ENCODE results near the gene KDM1A.
A peak's percentile ranks its signal among the peaks of the same experiment; 100 is the strongest.

Gene KDM1A

DNA sequence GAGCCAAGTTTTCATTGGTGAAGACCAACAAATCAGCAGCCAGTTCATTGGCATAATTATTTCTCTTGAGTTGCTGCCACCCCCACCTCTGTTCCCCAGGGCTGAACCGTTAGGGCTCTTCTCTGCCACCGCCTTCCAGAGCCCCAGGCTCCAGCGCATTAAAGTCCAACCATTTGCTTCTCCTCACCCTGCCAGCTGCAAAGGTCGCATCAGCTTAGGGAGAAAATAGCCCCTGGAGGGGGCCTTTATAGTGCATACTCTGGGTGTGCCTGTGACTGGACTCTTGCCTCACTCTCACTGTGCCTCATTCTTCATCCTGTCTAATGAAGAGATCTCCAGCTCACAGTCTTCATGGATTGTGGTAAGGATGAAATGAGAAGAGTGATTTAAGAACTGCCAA lies 50.4 kb downstream of the KDM1A start:
- no peak for DNase-seq (ENCODE audit: low read depth)

- DNase-seq (ENCODE audit: low read depth): no peak
Measured at GRCh38 chr1:23074012-23074411, 54.7 kb downstream of the KDM1A start.

DNA sequence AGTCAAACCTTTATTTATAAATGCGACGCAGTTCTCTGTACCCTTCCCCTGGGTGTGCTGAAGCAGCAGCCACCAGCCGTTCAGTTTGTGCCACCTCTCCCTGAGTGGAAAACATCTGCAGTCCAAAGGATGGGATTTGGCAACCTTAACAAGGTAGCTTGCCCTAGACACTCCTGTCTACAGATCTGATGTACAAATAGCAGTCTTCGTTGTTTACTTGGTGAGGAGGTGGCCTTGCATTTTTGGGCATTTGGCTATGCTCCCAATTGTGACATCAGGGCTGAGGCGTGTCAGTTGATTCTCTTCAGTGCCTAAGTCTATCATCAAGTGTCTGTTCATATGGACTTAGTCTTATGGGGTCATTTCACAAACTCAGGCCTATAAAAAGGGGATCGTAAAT lies 59.8 kb downstream of the KDM1A start:
- DNase-seq (ENCODE audit: low read depth): no peak

- no peak for DNase-seq (ENCODE audit: low read depth)
Measured at GRCh38 chr1:23080885-23081284, 61.6 kb downstream of the KDM1A start.

DNA sequence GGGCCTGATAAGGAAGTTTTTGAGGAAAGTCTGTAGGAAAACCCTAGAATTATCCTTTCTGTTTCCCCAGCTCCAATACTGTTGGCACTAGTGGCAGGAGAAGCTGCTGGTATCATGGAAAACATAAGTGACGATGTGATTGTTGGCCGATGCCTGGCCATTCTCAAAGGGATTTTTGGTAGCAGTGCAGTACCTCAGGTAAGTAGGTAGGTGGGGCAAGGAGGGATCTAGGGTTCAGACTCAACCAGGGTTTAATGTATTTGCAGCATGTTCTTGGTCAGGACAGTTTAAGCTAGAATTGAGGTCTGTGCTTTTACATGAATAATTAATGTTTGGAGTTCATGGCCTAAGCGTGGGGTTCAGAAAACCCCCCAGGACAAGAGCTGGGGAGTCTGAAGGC lies 62.1 kb downstream of the KDM1A start:
- DNase-seq (ENCODE audit: low read depth): no peak

GRCh38 chr1:23083714-23084480 lies 64.6 kb downstream of the KDM1A start:
- peak; percentile 8 for DNase-seq (ENCODE audit: low read depth)

DNA sequence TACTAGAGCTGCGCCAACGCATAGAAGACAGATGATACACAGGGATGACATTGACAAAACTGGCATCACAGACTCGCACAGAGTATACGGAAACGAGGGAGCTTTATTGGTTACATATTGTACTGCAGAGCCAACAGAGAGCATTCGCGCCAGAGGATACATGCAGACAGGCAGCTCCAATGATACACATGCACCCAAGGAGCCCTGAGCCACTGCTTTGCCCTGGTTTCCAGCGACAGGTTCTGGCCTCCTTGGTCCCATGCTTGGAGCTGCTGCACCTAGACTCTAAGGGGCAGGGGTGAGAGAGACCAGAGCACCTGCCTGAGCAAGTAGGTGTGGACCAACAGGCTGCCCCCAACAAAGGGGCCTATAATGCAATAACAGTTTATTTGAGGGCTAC lies 65.6 kb downstream of the KDM1A start:
- DNase-seq (ENCODE audit: low read depth): no peak

GRCh38 chr1:23085696-23086095 lies 66.4 kb downstream of the KDM1A start:
- DNase-seq (ENCODE audit: low read depth): no peak

DNA sequence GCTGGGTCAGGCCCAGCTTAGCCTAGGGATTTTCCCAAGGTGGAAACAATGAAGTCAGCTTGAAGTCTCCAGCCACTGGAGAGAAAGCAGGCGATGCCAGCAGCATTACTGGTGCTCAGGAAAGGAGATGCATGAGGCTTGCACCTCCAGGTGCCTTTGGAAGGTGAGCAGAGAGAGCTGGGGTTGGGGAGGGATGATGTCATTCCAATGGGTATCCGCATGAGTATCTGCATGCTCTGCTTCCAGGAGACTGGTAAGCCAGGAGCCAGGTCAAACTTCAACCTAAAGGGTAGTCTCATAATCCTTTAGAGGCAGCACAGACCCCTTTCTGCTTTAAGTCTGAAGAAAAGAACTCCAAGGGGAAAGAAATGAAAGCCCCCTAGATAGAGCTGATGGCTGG lies 68.8 kb downstream of the KDM1A start:
- DNase-seq (ENCODE audit: low read depth): no peak

GRCh38 chr1:23090056-23090455 lies 70.8 kb downstream of the KDM1A start:
- no peak for DNase-seq (ENCODE audit: low read depth)

DNA sequence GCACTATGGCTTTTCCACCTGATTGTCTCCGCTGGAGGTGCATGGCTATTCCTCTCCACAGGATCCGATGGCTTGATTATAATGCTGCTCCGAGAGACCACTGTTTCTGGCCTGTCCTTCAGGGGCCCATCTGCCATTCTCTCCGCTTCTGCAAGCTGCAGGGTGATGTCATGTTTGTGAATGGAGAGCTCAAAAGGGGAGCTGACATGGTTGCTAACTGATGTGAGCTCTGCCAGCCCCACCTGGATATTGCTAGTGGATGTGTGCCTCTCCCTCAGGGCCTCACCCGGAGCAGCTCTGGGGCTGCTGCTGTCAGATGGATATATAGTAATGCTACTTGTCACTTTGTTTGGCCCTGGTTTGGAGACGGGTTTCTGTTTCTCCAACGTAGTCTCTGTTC lies 72.3 kb downstream of the KDM1A start:
- DNase-seq (ENCODE audit: low read depth): no peak

DNA sequence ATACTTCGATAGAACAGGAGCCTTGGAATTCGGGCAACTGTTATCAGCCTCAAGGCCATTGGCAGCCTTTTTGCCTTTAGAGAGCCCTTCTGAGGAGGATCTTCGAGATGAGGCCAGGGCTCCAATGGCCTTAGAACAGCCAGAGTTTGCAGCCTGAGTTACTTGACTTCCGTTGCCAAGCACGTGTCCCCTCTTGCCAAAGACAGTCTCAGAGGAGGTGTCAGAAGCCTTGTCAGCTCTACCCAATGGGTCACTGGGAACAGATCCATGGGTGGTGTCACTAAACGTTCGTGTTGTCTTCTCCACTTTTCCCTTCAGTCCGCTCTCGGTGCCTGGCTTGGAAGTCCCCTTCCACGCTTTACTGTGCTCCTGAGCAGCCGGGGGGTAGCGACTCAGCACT lies 73.2 kb downstream of the KDM1A start:
- DNase-seq (ENCODE audit: low read depth): no peak

- DNase-seq (ENCODE audit: low read depth): no peak
Measured at GRCh38 chr1:23097316-23097715, 78.0 kb downstream of the KDM1A start.

- DNase-seq (ENCODE audit: low read depth): no peak
Measured at GRCh38 chr1:23098463-23099170, 79.3 kb downstream of the KDM1A start.

GRCh38 chr1:23099171-23099536 lies 79.9 kb downstream of the KDM1A start:
- DNase-seq (ENCODE audit: low read depth): no peak

DNA sequence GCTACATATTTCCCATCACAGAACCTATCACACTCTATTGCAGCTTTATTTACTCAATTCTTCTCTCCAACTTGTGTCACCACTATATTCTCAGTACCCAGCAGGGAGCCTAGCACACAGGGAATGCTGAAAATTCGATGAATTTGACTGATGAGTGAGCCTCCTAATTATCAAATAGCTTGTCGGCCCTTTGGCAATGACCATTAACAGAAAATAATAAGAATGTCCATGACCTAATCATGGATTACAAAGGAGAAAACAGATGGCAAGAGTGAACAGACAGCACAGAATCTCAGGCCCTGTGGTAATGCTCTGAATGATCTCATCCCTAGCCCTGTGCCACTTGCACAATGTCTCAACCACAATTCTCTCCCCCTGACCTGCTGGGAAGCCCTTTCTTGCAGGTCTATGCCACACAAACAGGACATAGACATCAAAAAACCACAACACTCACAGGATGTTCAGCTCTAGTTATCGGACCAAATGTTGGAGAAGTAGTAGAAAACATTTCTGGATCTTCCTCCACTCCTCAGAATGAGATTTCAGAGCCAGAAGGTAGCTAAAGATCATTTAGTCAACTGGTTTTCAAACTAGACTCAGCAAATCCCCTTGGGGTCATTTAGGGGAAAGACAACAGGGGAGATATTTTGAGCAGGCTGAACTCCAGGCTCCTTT lies 80.9 kb downstream of the KDM1A start:
- DNase-seq (ENCODE audit: low read depth): no peak

- no peak for DNase-seq (ENCODE audit: low read depth)
Measured at GRCh38 chr1:23101101-23101827, 82.0 kb downstream of the KDM1A start.

DNA sequence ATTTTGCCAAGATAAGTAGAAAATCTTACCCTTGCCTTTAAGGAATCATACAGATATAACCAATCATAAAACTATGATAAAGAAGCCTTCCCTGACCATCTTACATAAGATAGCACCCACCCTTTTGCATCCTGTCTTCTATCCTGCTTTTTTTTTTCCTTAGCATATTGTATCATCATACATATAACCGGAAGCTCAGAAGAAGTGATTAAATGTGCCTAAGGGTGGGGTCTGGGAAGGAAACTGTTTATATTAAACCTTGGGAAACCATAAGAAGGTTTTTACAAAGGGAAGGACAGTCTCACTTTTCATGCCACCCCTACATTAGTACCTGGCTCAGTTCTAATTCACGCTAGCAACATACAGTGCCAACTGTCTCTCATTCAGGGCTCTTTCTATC lies 82.6 kb downstream of the KDM1A start:
- DNase-seq (ENCODE audit: low read depth): no peak

GRCh38 chr1:23102289-23102688 lies 83.0 kb downstream of the KDM1A start:
- no peak for DNase-seq (ENCODE audit: low read depth)

- DNase-seq (ENCODE audit: low read depth): peak; percentile 73
Measured at GRCh38 chr1:23103001-23103889, 84.0 kb downstream of the KDM1A start.

GRCh38 chr1:23108918-23109533 lies 89.8 kb downstream of the KDM1A start:
- DNase-seq (ENCODE audit: low read depth): no peak

All from CMK (cell line).